ENCODE results near the gene VGLL2.

GRCh38 chr6:117307655-117308054 is 42.3 kb downstream of the VGLL2 start:
- TF ChIP-seq CTCF (conservative IDR thresholded peaks at IDR 0.05) (no peak), ZFX (IDR thresholded peaks at IDR 0.05) (no peak)
